HTR-8/SVneo (cell line): ENCODE measurements around the gene IPO4.
A peak's percentile ranks its signal among the peaks of the same experiment; 100 is the strongest.
"Not testable (repeated sequence)": the region's sequence is repeated elsewhere in the genome, so short reads cannot be mapped to it uniquely, and the experiment has no call there.

Experiments used
- DNase-seq: peaks from one replicate; pipeline ENCODE4 v3.0.0; 2011; ENCODE audit warnings: low spot score, mixed read lengths; ENCODE audit not compliant: insufficient read length
- FAIRE-seq: peaks from 2 replicates; lab custom pipeline; 2011; peaks lifted over from hg19 to GRCh38; lab: Jason Lieb, UNC

The IPO4 gene

DNA sequence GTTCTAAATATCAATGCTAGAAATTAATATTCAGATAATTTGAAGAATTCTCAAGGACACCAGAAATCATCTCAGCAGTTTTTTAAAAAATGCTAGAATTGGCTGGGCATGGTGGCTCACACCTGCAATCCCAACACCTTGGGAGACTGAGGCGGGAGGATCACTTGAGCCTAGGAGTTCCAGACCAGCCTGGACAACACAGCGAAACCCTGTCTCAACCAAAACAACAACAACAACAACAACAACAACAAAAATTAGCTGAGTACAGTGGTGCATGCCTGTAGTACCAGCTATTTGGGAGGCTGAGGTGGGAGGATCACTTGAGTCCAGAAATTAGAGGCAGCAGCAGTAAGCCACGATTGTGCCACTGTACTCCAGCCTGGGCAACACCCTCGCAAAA is 30.5 kb upstream of the IPO4 start:
- FAIRE-seq, result no peak
- no peak for DNase-seq

DNA sequence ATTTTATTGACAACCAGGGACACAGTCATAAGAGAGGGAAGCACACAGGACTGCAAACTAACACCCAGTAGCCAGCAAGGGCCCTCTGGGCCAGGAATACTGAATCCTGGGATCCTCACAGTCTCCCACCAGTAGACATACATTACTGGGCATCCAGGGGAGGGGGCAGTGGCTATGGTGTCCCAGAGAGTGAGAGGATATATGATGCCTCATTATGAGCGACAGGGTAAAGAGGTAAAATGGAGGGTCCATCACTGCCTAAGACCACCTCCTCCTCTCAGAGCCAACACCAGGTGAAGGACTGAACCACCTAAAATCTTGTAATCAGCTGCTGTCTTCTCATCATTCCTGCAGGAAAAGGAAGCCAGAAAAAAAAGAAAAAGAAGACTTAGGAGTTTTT is 28.3 kb upstream of the IPO4 start:
- not testable (repeated sequence) for FAIRE-seq, DNase-seq

DNA sequence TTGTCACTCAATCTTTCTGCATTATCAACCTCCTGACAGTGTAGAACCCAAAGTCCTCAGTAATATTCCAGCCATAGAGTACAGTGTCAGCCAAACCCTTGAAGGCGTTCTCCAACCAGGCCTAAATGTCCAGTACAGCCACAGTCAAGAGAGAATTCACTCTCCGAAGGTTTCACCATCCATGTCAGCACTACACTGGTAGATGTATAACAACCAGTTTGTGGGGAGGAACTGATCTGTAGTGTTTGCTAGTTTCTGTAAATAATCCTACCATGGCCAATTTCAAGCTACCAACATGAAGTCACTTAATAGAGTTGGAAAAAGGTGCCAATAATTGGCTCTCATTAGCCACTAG is 27.7 kb upstream of the IPO4 start:
- no peak for DNase-seq
- FAIRE-seq, result no peak

DNA sequence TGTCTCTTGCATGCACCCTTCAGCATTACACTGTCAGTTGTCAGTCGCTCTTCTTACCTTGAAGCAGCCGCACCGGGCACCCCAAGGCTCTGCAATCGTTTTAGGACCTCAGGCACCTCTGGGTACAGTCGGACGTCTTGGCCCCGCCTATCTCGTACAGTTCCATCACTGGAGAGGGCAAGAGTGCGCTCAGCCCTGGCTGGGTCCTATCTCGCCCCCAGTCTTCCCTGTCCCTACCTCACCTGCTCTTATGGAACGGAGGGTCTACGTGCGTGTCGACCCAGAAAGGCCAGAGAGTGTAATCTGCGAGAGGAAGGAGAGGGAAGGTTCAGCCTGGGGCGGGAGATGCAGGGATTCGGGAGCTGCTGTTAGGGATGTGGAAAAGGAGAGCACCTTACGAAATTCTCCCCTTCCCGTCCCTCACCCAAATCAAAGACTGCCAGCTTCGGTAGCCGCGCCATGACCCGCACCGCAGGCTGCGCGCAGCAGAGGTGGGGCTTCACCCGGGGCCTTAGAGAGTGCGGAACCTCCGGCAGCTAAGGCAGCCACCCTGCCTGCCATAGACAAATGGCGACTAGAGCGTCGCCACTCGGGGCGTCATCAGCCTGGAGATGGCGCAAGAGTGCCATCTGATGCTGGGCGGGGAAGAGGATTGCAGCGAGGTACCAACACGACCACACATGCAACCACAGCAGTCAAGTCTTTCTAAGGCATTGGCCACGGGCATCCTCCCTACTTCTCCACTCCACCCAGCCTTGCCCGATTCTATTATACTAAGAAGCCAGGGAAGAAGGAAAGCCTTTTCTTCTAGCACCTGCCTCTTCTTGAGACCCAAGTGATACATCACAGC is 27.1 kb upstream of the IPO4 start, which contains the start of gene MDP1:
Gene MDP1 (minus strand): TSS at position 572 of the 850 bp plus-strand sequence. CDS start 111 bp downstream, at position 461.
- FAIRE-seq, result peak; percentile 16
- DNase-seq, result peak; percentile 77

- FAIRE-seq (no peak), DNase-seq (no peak)
Observed at GRCh38 chr14:24213866-24214662, 25.4 kb upstream of the IPO4 start.

DNA sequence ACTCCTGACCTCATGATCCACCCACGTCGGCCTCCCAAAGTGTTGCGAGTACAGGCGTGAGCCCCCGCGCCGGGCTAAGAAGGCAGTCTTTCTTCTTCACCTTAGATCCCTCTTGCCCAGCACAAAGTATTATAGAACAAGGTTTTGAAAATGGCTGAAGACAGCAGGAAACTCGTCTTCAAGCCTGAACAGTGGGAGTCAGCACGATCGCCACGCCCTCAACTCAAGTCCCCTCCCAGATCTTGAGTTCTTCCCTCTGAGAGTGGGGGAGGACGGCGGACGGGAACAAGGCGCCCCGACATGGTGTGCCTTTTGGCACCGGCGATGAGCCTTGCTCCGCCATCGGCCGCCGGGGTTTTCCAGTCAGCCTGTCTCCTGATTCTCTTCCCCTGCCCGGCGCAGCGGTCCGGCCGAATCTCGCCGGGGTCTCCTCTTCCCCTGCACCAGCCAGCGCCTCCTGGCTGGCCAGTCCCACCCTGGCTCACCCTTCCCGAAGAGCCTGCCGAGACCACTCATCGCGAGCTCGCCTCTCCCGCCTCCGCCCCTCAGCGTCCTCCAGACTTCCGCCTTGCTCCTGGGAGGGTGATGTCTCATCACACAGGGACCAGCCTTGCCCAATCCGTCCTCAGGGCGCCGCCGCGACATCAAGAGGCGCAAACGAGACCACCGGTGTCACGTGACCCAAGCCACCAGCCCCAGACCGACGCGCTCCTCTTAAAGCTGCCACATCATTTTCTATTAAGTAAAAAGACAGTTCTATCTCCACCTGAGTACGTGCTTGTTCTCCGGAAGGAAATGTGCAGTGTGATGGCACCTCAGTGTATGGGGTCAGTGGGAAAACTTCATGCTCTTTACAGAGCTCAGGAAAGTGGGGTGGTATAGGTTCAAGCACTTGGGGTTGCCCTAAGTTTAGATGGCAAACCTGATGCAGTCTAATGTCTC is 24.6 kb upstream of the IPO4 start, which contains the start of gene CHMP4A:
Gene CHMP4A (minus strand): TSS at position 565 of the 942 bp plus-strand sequence. CDS start 49 bp downstream, at position 516.
- peak; percentile 69 for FAIRE-seq
- DNase-seq, result peak; percentile 94

- FAIRE-seq (no peak), DNase-seq (no peak)
Observed at GRCh38 chr14:24211311-24211710, 22.7 kb upstream of the IPO4 start.

DNA sequence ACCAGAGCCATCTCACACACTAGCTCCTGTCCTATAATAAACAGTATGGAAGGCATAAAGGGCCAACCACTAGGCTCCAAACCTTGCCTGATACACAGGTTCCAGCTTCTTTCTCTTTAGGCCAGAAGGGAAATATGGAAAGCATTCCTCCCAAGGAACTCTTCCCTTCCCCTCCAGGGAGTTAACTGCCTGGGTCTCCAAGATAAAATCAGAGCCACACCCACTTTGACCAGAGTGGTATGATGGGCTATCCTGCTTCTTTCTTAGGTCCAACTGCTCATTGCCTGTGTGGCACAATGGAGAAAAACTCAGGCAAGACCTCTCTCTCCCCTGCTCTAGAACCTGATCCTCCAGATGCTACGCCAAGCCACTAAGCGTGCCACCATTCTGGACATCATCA is 19.0 kb upstream of the IPO4 start:
- FAIRE-seq (no peak), DNase-seq (no peak)

GRCh38 chr14:24207104-24207551 is 18.5 kb upstream of the IPO4 start:
- no peak for DNase-seq
- FAIRE-seq, result no peak

DNA sequence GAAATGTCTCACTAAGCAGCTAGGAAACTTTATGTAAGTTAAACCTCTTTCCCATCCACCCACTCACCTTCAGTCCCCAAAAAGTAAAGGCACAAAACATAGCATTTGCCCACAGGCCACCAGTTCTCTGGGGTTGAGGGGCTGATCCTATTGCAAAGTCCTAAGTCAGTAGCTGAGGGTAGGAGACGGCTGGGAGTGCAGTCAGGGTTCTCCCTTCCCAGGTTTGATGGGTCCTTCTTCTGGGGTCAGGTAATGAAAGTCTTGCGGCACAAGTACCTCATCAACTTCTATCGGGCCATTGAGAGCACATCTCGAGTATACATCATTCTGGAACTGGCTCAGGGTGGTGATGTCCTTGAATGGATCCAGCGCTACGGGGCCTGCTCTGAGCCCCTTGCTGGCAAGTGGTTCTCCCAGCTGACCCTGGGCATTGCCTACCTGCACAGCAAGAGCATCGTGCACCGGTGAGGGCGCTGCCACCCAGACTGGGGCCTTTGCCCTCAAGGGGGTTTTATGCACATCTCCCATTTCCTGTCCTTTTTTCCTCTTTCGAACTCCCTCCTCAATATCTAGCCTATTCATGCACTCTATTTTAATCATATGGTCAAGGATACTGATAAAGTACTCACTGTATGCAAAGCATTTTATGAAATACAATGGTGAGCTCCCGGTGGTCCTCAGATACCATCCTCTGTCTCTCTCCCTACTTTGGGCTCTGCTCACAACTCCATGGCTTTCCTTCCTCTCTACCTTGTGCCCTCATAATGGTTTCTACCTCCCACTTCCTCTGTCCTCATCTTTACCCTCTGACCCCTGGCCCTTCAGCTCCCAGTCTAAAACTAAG is 17.9 kb upstream of the IPO4 start:
- no peak for FAIRE-seq
- no peak for DNase-seq

GRCh38 chr14:24204163-24205146 is 15.8 kb upstream of the IPO4 start:
- FAIRE-seq (no peak), DNase-seq (no peak)

GRCh38 chr14:24203249-24203886 is 14.8 kb upstream of the IPO4 start:
- not testable (repeated sequence) for FAIRE-seq, DNase-seq

DNA sequence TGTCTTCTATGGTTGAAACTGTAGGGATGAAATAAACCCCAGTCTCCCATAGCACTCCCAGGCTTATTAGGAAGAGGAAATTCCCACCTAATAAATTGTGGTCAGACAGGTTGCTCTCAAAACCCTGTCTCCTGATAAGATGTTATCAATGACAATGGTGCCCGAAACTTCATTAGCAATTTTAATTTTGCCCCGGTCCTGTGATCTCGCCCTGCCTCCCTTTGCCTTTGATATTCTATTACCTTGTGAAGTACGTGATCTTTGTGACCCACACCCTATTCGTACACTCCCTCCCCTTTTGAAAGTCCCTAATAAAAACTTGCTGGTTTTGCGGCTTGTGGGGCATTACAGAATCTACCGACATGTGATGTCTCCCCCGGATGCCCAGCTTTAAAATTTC is 13.9 kb upstream of the IPO4 start:
- FAIRE-seq, DNase-seq: not testable (repeated sequence)

- FAIRE-seq (no peak), DNase-seq (no peak)
Observed at GRCh38 chr14:24198814-24199524, 10.4 kb upstream of the IPO4 start.

DNA sequence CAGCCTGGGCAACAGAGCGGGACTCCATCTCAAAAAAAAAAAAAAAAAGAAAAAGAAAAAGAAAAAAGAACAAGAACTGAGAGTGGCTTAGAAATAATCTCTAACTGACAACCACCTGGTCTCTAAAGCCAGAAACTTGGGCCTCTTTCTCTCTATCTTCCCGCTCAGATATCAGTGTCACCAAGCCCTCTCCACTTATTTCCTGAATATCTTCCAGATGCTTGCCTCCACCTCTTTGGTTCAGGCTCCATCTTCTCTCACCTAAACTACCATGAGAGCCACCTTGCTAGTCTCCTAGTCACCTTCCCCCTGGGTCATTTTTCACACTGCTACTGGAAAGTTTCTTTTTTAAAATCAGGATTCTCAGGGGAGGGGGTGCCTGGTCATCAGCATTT is 8.4 kb upstream of the IPO4 start:
- FAIRE-seq, result no peak

GRCh38 chr14:24196071-24197055 is 7.7 kb upstream of the IPO4 start:
- DNase-seq, result peak; percentile 20
- no peak for FAIRE-seq

More for the DNA sequence above, 8.4 kb upstream of the IPO4 start:
- no peak for DNase-seq
